ENCODE data around the gene CLEC7A. TPM values are rescaled to one million over a fixed set of nuclear protein-coding genes. Genes with fewer than 3 reads are reported as not detected.

Gene CLEC7A
- total RNA-seq, 1 donor = 0.36 TPM

DNA sequence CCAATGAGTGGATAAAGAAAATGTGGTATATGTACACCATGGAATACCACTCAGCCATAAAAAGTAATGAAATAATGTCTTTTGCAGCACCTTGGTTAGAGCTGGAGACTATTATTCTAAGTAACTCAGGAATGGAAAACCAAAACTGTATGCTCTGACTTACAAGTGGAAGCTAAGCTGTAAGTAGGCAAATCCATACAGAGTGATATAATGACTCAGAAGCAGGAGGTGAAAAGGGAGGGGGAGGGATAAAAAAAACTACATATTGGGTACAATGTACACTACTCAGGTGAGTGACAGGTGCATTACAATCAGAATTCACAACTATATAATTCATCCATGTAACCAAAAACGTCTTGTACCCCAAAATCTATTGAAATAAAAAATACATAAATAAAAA lies 16.1 kb downstream of the CLEC7A start:
- no peaks in the 10 kb centered on the region for H3K27me3 ChIP-seq (ENCODE audit: insufficient read depth, low read length)
- DNase-seq (ENCODE audit: insufficient read length, low spot score, missing footprints) = no peak
- H3K4me2 ChIP-seq (ENCODE audit: insufficient read depth, low read length) = no peak overlapping the region
- no peaks in the 10 kb centered on the region for H3K4me1 ChIP-seq (ENCODE audit: insufficient read depth, low read length)
- no peaks in the 10 kb centered on the region for H4K20me1 ChIP-seq (ENCODE audit: insufficient read depth, low read length)
- no peak overlapping the region for H3K4me3 ChIP-seq (ENCODE audit: insufficient read depth, low read length)
- H3K27ac ChIP-seq (ENCODE audit: low read depth, low read length) = no peak overlapping the region
- no peaks in the 10 kb centered on the region for H3K79me2 ChIP-seq (ENCODE audit: insufficient read depth, low read length)
- H3K9me3 ChIP-seq (ENCODE audit: low read depth, low read length) = no peaks in the 10 kb centered on the region
- no peaks in the 10 kb centered on the region for H3K36me3 ChIP-seq (ENCODE audit: insufficient read depth, low read length)
- TF ChIP-seq CTCF (IDR thresholded peaks at IDR 0.05; ENCODE audit: extremely low read depth, low read depth, low read length) = no peak
- H2AFZ ChIP-seq (ENCODE audit: low read length) = no peak overlapping the region

GRCh38 chr12:10113075-10113474 lies 16.9 kb downstream of the CLEC7A start:
- no peak overlapping the region for H3K27ac ChIP-seq (ENCODE audit: low read depth, low read length)
- no peak for TF ChIP-seq CTCF (IDR thresholded peaks at IDR 0.05; ENCODE audit: extremely low read depth, low read depth, low read length)
- H3K4me3 ChIP-seq (ENCODE audit: insufficient read depth, low read length) = no peak overlapping the region
- DNase-seq (ENCODE audit: insufficient read length, low spot score, missing footprints) = no peak
- no peaks in the 10 kb centered on the region for H3K36me3 ChIP-seq (ENCODE audit: insufficient read depth, low read length)
- H3K27me3 ChIP-seq (ENCODE audit: insufficient read depth, low read length) = no peaks in the 10 kb centered on the region
- H3K79me2 ChIP-seq (ENCODE audit: insufficient read depth, low read length) = no peaks in the 10 kb centered on the region
- no peaks in the 10 kb centered on the region for H3K9me3 ChIP-seq (ENCODE audit: low read depth, low read length)
- H3K4me1 ChIP-seq (ENCODE audit: insufficient read depth, low read length) = no peaks in the 10 kb centered on the region
- no peaks in the 10 kb centered on the region for H4K20me1 ChIP-seq (ENCODE audit: insufficient read depth, low read length)
- no peak overlapping the region for H3K4me2 ChIP-seq (ENCODE audit: insufficient read depth, low read length)
- no peak overlapping the region for H2AFZ ChIP-seq (ENCODE audit: low read length)

GRCh38 chr12:10111451-10111850 lies 18.5 kb downstream of the CLEC7A start:
- no peak for TF ChIP-seq CTCF (IDR thresholded peaks at IDR 0.05; ENCODE audit: extremely low read depth, low read depth, low read length)
- H4K20me1 ChIP-seq (ENCODE audit: insufficient read depth, low read length) = no peaks in the 10 kb centered on the region
- no peaks in the 10 kb centered on the region for H3K79me2 ChIP-seq (ENCODE audit: insufficient read depth, low read length)
- no peak overlapping the region for H3K4me3 ChIP-seq (ENCODE audit: insufficient read depth, low read length)
- H3K27me3 ChIP-seq (ENCODE audit: insufficient read depth, low read length) = no peaks in the 10 kb centered on the region
- H3K4me2 ChIP-seq (ENCODE audit: insufficient read depth, low read length) = no peak overlapping the region
- no peaks in the 10 kb centered on the region for H3K4me1 ChIP-seq (ENCODE audit: insufficient read depth, low read length)
- no peak overlapping the region for H2AFZ ChIP-seq (ENCODE audit: low read length)
- no peaks in the 10 kb centered on the region for H3K36me3 ChIP-seq (ENCODE audit: insufficient read depth, low read length)
- no peak overlapping the region for H3K27ac ChIP-seq (ENCODE audit: low read depth, low read length)
- H3K9me3 ChIP-seq (ENCODE audit: low read depth, low read length) = no peaks in the 10 kb centered on the region
- DNase-seq (ENCODE audit: insufficient read length, low spot score, missing footprints) = no peak

DNA sequence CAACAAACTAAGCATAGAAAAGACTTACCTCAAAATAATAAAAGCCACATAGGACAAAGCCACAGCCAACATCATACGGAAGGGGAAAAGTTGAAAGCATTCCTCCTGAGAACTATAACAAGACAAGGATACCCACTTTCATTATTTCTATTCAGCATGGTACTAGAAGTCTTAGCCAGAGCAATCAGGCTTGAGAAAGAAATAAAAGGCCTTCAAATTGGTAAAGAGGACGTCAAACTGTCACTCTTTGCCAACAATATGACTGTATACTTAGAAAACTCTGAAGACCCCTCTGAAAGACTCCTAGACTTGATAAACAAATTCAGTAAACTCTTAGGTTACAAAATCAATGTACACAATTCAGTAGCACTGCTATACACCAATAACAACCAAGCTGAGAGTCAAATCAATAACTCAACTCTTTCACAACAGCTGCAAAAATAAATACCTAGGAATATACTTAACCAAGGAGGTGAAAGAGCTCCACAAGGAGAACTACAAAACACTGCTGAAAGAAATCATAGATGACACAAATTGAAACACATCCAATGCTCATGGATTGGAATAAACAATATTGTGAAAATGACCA lies 19.6 kb downstream of the CLEC7A start:
- no peaks in the 10 kb centered on the region for H3K27me3 ChIP-seq (ENCODE audit: insufficient read depth, low read length)
- no peaks in the 10 kb centered on the region for H3K79me2 ChIP-seq (ENCODE audit: insufficient read depth, low read length)
- H3K4me2 ChIP-seq (ENCODE audit: insufficient read depth, low read length) = no peak overlapping the region
- no peak for DNase-seq (ENCODE audit: insufficient read length, low spot score, missing footprints)
- no peaks in the 10 kb centered on the region for H3K9me3 ChIP-seq (ENCODE audit: low read depth, low read length)
- no peaks in the 10 kb centered on the region for H3K4me1 ChIP-seq (ENCODE audit: insufficient read depth, low read length)
- no peaks in the 10 kb centered on the region for H3K36me3 ChIP-seq (ENCODE audit: insufficient read depth, low read length)
- H2AFZ ChIP-seq (ENCODE audit: low read length) = no peak overlapping the region
- no peak overlapping the region for H3K27ac ChIP-seq (ENCODE audit: low read depth, low read length)
- no peak for TF ChIP-seq CTCF (IDR thresholded peaks at IDR 0.05; ENCODE audit: extremely low read depth, low read depth, low read length)
- H3K4me3 ChIP-seq (ENCODE audit: insufficient read depth, low read length) = no peak overlapping the region
- H4K20me1 ChIP-seq (ENCODE audit: insufficient read depth, low read length) = no peaks in the 10 kb centered on the region
